ENCODE data around the gene NTM.

DNA sequence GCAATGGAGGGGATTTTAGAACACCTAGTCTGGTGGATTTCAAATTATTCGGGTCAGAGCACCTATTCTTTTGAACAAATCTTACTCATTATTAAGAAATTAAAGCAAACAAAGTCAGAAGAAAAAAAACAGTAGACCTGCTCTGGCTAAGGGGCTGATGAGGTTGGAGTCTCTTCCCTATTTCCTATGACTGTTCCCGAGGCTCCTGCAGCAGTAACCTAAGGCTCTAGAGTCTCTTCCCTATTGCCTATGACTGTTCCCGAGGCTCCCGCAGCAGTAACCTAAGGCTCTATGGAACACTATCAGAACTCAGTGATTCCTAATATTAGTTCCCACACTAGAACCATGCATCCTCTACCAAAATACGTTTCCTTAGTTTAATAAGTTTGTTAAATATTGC, 607.9 kb downstream of the NTM start:
- TF ChIP-seq, protein P1, sequence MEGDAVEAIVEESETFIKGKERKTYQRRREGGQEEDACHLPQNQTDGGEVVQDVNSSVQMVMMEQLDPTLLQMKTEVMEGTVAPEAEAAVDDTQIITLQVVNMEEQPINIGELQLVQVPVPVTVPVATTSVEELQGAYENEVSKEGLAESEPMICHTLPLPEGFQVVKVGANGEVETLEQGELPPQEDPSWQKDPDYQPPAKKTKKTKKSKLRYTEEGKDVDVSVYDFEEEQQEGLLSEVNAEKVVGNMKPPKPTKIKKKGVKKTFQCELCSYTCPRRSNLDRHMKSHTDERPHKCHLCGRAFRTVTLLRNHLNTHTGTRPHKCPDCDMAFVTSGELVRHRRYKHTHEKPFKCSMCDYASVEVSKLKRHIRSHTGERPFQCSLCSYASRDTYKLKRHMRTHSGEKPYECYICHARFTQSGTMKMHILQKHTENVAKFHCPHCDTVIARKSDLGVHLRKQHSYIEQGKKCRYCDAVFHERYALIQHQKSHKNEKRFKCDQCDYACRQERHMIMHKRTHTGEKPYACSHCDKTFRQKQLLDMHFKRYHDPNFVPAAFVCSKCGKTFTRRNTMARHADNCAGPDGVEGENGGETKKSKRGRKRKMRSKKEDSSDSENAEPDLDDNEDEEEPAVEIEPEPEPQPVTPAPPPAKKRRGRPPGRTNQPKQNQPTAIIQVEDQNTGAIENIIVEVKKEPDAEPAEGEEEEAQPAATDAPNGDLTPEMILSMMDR (conservative IDR thresholded peaks at IDR 0.05; ENCODE audit: low read depth, low read length): no peak
- no peak for TF ChIP-seq EZH2 (IDR thresholded peaks at IDR 0.05; ENCODE audit: borderline replicate concordance, low read depth, low read length, poor library complexity, severe bottlenecking)
